GM19395 (cell line): Measurements from ENCODE around the gene TMEM132C.
A peak's percentile ranks its signal among the peaks of the same experiment; 100 is the strongest.

Source experiments
- ATAC-seq: cut with Tn5 transposase; IDR thresholded peaks from one replicate; pipeline ENCODE4 v1.9.1; 2021; ENCODE audit warnings: mild to moderate bottlenecking, moderate library complexity; ENCODE audit not compliant: unreplicated experiment

The TMEM132C gene

DNA sequence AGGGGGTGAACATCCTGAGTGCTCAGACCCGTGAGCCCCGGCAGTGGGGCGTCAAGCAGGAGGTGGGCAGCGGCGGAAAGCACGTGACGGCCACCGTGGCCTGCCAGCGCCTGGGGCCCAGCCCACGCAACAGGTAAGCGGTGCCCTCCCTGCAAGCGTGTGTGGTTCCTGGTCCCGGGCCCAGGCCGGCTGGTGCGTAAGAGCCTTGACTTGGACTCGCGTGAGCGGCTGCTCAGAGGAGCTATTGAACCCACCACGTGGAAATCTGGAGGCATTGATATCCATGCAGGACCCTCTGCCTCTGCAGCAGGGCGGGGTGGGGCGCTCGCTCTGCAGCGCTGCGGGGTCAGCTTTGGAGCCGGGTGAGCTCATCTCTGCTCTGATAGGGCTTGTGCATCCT is 277.0 kb downstream of the TMEM132C start:
- ATAC-seq: no peak

- no peak for ATAC-seq
Measured at GRCh38 chr12:128548949-128549348, 282.0 kb downstream of the TMEM132C start.

DNA sequence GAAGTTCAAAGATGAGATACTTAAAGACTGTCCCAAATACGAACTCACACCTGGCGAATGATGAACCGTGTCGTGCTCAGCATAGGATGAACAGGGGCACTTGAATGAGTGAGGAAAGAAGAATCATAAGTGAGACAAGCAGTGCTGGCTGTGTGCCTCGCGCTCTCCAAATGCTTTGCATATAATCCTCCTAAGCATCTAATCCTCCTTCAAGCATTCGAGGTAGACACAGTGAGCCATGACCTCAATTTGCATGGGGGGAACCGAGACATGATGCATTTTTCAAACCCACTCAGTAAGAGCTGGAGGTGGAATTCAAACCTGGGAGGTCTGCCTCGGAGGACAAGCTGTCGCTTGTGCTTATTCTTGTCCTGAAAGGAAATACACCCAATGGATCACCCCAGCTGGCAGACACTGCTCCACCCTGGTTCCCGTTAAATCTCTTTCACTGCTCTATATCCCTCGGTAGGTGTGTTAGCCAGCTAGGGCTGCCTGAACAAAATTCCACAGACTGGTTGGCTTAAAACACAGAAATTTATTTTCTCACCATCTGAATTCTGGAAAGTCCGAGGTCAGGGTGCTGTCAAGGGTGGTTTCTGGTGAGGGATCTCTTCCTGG is 282.7 kb downstream of the TMEM132C start:
- ATAC-seq: no peak

DNA sequence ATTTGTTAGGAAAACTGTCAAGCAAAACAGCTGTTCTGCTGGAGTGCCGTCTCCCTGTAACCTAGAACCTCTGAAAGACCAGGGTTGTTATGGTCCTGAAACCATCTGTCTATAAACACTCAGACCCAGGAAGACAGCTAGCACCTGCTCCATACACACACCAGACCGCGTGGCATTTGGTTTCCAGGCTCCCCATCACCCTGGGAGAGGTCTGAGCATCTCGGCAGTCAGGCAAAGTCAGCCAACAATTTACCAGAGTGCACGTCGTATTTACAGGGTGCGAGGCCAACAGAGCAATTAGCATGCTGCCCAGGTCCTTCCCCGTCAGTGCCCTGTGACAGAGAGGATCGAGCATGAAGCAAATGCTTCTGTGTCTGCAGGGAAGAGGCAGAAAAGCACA is 284.3 kb downstream of the TMEM132C start:
- ATAC-seq: no peak

DNA sequence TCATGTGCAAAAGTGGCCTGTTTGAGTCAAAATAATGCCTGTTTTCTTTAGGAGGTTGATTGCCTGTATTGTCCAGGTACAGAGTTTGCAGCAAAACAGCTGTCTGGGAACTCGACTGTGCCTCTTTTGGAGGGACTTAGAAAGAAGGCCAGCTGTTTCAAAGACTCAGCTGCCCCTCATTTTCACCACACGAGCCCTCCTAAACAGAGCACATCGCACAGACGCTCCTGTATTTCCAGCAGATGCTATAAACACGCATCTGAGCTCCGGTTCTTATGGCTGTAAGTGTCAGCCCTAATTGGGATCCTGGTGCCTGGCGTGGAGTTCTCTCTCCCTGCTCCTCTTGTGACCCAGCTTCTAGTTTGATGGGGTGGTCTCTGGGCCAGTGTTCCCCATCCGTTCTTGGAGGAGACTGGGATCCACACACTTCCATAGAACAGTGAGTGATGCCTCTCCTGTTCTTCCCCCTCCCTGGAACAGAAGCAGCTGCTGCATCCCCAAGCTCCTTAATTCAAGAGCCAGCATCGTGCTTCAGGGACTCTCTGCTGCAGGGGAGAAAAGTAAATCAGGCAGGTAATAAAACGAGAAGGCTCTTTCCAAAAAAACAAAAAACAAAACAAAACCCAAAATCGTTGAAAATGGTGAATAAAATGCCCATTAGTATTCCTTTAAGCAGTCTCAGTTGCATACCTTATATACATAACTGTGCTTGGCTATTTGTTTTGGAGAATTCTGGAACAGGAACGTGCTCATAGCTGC is 287.8 kb downstream of the TMEM132C start:
- no peak for ATAC-seq

DNA sequence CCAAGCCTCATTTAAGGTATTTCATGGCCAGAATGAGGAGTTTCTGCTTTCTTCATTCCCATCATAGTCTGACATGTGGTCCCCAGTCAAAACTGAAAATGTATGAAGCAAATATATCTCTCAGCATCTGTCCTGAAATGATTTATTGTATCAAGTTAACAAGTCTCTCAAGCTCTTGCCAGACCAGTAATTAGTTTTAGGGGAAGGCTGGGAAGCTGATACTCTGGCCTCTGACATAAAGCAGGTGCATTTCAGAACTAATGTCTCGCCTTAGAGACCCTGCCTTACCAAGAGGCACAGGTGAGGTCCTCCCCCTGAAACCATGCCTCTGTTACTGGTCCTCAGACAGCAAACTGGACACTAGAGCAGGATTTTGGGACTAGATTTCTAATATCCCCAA is 290.3 kb downstream of the TMEM132C start:
- no peak for ATAC-seq

GRCh38 chr12:128564956-128565355 is 298.0 kb downstream of the TMEM132C start:
- ATAC-seq: no peak

GRCh38 chr12:128567730-128568129 is 300.8 kb downstream of the TMEM132C start:
- ATAC-seq: no peak

DNA sequence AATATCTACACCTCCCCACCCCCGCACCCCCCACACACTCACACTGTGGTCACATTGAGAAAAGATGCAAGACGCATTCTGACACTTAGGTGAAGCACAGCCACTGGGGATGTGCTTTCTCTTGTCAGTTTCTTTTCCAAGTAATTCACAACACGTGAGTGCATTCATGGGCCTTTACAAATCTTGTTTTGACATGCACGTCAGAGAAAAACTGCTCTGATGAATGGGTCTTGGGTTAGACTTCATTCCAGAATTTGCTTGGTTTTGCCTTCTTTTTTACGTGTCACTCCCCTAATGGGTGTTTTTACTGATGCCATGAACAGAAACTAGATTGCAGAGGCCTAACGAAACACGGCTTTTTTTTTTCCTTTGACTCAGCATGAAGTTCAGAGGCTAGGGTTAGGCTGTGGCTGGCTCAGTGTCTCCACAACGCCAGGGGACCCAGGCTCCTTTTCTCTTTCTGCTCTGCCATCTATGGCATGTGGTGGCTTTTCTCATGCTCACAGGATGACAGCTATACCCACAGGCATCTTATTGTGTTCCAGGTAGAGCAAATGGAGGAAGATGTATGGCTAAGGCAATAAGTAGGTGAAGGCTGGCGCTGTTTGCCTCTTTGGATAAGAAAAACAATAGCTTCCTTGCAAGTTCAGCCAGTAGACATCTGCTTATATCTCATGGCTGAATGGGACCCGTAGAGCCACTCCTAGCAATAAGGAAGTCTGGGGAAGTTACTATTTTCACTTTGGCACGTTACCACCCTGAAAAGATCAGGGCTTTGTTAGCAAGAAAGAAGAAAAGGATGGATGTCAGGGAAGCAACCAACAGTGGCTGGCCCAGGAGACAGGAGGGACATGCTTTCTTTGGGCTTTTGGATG is 303.5 kb downstream of the TMEM132C start:
- peak; percentile 89 for ATAC-seq

GRCh38 chr12:128571906-128572810 is 305.2 kb downstream of the TMEM132C start:
- no peak for ATAC-seq

DNA sequence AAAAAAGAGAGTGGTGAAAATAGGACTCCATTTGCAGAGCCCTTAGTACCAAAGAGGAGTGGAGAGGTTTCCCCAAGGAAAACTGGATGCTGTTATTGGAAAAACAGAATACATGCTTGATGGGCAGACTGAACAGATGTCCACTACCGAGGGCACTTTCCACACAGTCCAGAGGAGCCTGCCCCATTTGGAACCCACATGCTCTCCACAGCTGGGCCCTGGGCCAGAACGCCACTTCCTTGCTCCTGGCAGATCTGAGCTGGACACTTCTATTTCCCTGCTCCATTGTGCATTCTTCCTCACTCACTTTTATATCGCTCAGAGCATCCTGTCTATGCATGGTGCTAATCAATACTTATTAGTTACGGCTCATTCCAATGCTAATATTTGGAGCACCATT is 306.9 kb downstream of the TMEM132C start:
- ATAC-seq: no peak

DNA sequence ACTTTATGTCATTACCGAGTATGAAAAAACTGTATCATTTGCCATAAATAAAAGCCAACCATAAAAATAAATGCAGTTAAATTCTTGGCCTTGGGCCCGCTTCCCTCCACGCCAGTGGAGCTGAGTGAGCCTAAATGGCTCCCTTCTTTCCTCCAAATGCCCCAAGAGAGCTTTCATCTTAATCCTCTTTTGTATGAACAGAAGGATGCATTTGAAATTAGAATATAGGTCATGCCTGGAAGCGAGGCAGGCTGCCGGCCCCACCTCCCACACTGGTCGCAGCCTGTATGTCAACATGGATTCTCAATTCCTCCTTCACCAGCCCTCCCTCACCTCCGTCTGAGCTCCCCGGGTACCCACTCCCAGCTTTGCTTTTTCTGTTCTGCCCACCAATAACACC is 311.1 kb downstream of the TMEM132C start:
- ATAC-seq: no peak

DNA sequence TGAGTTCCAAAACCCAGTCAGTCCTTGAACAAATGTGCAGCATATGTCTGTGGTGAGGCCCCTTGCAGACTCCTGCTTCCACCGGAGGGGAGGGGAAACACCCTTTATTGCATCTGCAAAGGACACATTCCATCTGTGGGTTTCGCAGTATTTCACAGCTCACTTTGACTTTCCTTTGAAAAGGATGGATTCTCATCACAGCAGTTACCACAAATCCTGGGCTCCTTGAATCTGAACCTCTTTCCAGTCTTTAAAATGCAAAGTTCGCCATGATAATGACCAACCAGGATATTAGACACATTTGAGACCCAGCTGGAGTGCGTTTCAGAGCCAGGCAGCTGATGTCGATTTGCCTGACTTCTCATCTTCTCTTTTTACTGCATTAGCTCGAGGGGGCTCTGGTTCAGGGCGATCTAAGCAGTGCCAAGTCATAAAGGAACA is 314.4 kb downstream of the TMEM132C start:
- no peak for ATAC-seq

DNA sequence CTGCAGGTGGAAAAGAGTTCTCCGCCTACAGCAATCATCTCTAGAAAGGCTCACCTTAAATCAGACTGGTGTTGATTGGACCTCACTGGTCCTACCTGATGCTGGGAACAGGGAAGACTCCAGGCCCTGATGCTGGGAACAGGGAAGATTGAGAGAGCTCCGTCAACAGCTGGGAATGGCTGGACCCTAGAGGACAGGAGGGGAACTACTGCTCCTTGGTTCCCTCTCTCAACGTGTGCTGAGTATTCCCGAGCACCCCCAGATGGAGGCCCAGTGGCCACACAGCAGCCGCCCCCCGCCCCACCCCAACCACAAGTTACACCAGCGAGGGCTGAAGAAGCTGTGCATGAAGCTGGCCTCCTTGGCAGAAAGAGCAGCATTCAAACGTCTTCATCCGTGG is 316.5 kb downstream of the TMEM132C start:
- ATAC-seq: no peak

GRCh38 chr12:128586451-128587029 is 319.6 kb downstream of the TMEM132C start:
- no peak for ATAC-seq

- no peak for ATAC-seq
Measured at GRCh38 chr12:128587918-128588317, 320.9 kb downstream of the TMEM132C start.

DNA sequence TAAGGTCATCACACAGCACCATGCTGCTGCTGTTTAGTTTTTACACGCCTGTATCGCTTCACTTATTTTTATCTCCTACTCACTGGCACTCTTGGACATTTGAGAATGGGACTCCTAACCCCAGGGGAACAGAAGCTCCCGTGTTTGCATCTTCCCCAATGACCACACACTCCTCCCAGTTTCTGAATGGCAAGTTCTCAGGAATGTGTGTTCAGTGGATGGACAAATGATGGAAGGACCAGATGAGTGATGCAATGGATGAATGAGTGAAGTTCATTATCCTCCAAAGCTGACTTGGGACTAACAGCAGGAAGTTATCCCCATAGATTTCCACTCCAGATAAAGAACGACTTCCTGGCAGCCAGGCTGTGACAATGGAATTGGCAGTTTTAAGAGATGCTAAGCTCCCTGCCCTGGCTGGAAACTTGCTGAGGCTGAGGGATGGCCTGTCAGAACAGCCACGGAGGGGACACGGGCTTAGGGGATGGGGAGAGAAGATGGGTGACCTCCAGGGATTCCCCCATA is 325.3 kb downstream of the TMEM132C start:
- no peak for ATAC-seq

DNA sequence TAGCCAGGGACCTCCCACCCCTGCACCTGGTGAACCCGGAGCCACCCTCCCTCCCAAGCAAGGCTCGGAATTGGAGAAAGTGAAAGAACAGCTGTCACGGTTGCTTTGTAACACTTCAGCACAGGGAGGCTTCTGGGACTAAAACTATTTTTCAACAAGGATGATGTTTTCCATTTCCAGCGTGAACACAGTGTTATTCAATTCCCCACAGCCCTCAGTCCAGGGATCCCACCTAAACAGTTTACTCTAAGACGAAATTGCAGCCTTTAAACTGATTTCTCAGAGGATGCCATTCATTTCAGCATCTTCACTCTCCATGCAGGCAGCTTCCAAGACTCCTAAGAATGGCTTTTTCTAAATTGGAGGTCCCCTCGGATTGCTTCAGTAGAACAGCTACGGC is 327.6 kb downstream of the TMEM132C start:
- no peak for ATAC-seq

DNA sequence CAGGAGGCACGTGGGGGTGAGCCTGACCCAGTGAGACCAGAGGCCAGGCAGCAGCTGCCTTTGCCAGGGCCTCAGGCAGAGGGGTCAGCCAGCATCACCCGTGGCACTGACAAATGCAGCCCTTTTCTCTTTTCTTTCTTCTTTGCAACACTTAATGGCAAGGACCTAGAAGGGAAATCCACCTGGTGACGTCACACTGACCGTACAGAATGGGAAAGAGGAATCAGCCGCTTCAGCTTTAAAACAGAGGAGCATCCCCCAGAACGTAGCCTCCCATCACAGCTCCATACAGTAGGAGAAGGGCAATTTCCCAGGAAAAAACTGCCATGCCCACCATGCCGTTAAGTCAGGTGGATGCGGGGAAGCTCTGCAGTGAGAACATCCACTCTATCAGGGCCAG is 328.6 kb downstream of the TMEM132C start:
- ATAC-seq: no peak

DNA sequence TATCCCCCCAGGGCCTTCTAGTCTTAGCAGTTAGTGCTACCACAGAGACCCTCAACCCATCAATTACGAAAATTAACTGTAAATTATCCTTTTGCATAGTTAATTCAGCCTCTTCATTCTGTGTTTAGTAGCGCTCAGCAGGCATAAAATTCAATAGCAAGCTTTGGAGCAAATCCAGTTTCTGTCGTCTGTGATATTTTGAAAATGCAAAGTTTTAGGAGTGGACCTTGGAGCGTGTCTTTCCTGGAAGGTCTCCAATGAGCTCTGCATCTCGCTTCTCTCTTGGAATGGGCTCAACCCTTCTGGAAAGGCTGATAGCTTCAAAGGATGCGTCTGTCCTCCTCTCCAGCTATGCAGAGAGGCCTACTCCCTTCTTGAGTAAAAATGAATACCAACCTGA is 333.9 kb downstream of the TMEM132C start:
- no peak for ATAC-seq
